ENCODE data around the gene APCDD1.
"Not testable (repeated sequence)": the region's sequence is repeated elsewhere in the genome, so short reads cannot be mapped to it uniquely, and the experiment has no call there.

The APCDD1 gene

GRCh38 chr18:10495936-10496335 is 41.5 kb downstream of the APCDD1 start:
- Histone ChIP-seq H3K27ac (ENCODE audit: low read depth, low read length, severe bottlenecking) (no peak overlapping the region), H3K4me1 (ENCODE audit: control insufficient read depth, insufficient read depth, low read length, poor library complexity, severe bottlenecking) (no peaks in the 10 kb centered on the region), H3K36me3 (ENCODE audit: control insufficient read depth, insufficient read depth, low read length) (no peaks in the 10 kb centered on the region), H3K9me3 (ENCODE audit: control insufficient read depth, low read length) (no peaks in the 10 kb centered on the region), H3K4me3 (ENCODE audit: extremely low read depth, insufficient read depth, low read length, poor library complexity, severe bottlenecking) (no peak overlapping the region)
- no CpG with 5 or more reads among the region's 2 CpGs for WGBS, 2 experiments (ENCODE audit: insufficient coverage in 2 of 2)

- no peak overlapping the region for H3K27ac ChIP-seq (ENCODE audit: low read depth, low read length, severe bottlenecking)
- H3K9me3 ChIP-seq (ENCODE audit: control insufficient read depth, low read length): no peaks in the 10 kb centered on the region
- no peaks in the 10 kb centered on the region for H3K36me3 ChIP-seq (ENCODE audit: control insufficient read depth, insufficient read depth, low read length)
- no peak overlapping the region for H3K4me3 ChIP-seq (ENCODE audit: extremely low read depth, insufficient read depth, low read length, poor library complexity, severe bottlenecking)
- no peaks in the 10 kb centered on the region for H3K4me1 ChIP-seq (ENCODE audit: control insufficient read depth, insufficient read depth, low read length, poor library complexity, severe bottlenecking)
Measured at GRCh38 chr18:10497206-10497749, 42.8 kb downstream of the APCDD1 start.

DNA sequence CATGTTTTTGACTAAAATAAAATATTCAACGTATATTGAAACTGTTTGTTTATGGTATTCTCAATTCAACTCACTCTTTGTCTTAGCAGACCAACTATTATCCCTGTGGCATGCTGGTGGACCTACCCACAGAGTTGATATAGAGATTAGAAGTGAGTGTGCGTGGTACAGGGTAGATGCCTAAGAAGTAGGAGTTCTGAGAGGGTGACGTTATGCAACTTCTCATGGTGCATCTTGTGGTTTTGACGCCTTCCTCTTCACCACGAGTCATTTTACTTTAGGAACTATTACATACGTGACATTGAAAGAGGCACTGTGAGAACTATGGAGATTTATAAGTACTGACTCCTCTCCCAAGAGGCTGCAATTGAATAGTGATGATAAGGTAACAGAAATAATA is 44.8 kb downstream of the APCDD1 start:
- Histone ChIP-seq H3K4me3 (ENCODE audit: extremely low read depth, insufficient read depth, low read length, poor library complexity, severe bottlenecking) (no peak overlapping the region), H3K4me1 (ENCODE audit: control insufficient read depth, insufficient read depth, low read length, poor library complexity, severe bottlenecking) (no peaks in the 10 kb centered on the region), H3K36me3 (ENCODE audit: control insufficient read depth, insufficient read depth, low read length) (no peaks in the 10 kb centered on the region), H3K9me3 (ENCODE audit: control insufficient read depth, low read length) (no peaks in the 10 kb centered on the region), H3K27ac (ENCODE audit: low read depth, low read length, severe bottlenecking) (no peak overlapping the region)
- 90% methylated on average over 2 of the region's 6 CpGs; no CpG with 5 or more reads in 1 of the 2 experiments for WGBS, 2 experiments (ENCODE audit: insufficient coverage in 2 of 2)

- no peaks in the 10 kb centered on the region for H3K36me3 ChIP-seq (ENCODE audit: control insufficient read depth, insufficient read depth, low read length)
- H3K4me3 ChIP-seq (ENCODE audit: extremely low read depth, insufficient read depth, low read length, poor library complexity, severe bottlenecking): no peak overlapping the region
- no CpG with 5 or more reads among the region's 2 CpGs for WGBS, 2 experiments (ENCODE audit: insufficient coverage in 2 of 2)
- peaks cover 8% of the 10 kb centered on the region for H3K9me3 ChIP-seq (ENCODE audit: control insufficient read depth, low read length)
- no peaks in the 10 kb centered on the region for H3K4me1 ChIP-seq (ENCODE audit: control insufficient read depth, insufficient read depth, low read length, poor library complexity, severe bottlenecking)
- no peak overlapping the region for H3K27ac ChIP-seq (ENCODE audit: low read depth, low read length, severe bottlenecking)
Measured at GRCh38 chr18:10500038-10500437, 45.6 kb downstream of the APCDD1 start.

DNA sequence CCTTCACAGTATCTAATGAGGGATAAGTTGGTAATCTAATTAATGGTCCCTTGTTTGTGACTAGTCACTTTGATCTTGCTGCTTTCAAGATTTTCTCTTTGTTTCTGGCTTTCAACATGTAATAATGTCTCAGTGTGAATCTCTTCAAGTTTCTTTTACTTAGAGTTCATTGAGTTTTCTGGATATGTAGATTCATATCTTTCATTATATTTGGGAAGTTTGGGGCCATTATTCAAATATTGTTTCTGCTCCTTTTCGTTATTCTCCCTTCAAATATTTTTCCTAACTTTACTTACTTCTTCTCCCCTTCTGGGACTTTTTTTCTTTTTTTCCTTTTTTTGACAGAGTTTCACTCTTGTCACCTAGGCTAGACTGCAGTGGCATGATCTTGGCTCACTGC is 50.3 kb downstream of the APCDD1 start:
- H3K9me3 ChIP-seq (ENCODE audit: control insufficient read depth, low read length): peaks cover 30% of the 10 kb centered on the region
- H3K36me3 ChIP-seq (ENCODE audit: control insufficient read depth, insufficient read depth, low read length): no peaks in the 10 kb centered on the region
- WGBS, 2 experiments (ENCODE audit: insufficient coverage in 2 of 2): 83 to 100% methylated on average over 1 of the region's 1 CpG
- no peaks in the 10 kb centered on the region for H3K4me1 ChIP-seq (ENCODE audit: control insufficient read depth, insufficient read depth, low read length, poor library complexity, severe bottlenecking)
- H3K27ac ChIP-seq (ENCODE audit: low read depth, low read length, severe bottlenecking): no peak overlapping the region
- no peak overlapping the region for H3K4me3 ChIP-seq (ENCODE audit: extremely low read depth, insufficient read depth, low read length, poor library complexity, severe bottlenecking)

GRCh38 chr18:10505892-10506291 is 51.5 kb downstream of the APCDD1 start:
- H3K27ac ChIP-seq (ENCODE audit: low read depth, low read length, severe bottlenecking); H3K36me3 ChIP-seq (ENCODE audit: control insufficient read depth, insufficient read depth, low read length); H3K4me3 ChIP-seq (ENCODE audit: extremely low read depth, insufficient read depth, low read length, poor library complexity, severe bottlenecking); H3K4me1 ChIP-seq (ENCODE audit: control insufficient read depth, insufficient read depth, low read length, poor library complexity, severe bottlenecking): not testable (repeated sequence)
- H3K9me3 ChIP-seq (ENCODE audit: control insufficient read depth, low read length): peaks cover 30% of the 10 kb centered on the region
- WGBS, 2 experiments (ENCODE audit: insufficient coverage in 2 of 2): 88% methylated on average over 15 of the region's 19 CpGs; no CpG with 5 or more reads in 1 of the 2 experiments

GRCh38 chr18:10508591-10508990 is 54.2 kb downstream of the APCDD1 start:
- Histone ChIP-seq H3K36me3 (ENCODE audit: control insufficient read depth, insufficient read depth, low read length) (no peaks in the 10 kb centered on the region), H3K4me1 (ENCODE audit: control insufficient read depth, insufficient read depth, low read length, poor library complexity, severe bottlenecking) (no peaks in the 10 kb centered on the region), H3K27ac (ENCODE audit: low read depth, low read length, severe bottlenecking) (no peak overlapping the region)

DNA sequence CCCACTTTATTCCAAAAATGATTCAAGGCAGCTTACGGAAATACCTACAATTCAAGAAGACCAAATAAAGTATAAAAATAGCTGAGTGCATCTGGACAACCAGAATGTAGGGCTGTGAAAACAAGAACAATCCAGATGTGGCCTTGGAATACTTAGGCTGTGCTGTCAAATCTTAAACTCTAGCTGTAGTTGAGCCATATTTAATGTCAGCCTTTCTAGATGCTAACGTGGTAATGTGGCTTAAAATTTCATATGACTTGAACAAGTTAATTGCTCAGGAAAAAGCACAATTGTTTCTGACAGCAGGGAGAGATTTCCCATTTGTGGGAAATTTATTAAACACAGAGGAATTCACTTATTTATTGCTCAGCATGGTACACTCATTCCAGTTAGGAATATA is 56.8 kb downstream of the APCDD1 start:
- Histone ChIP-seq H3K27ac (ENCODE audit: low read depth, low read length, severe bottlenecking) (no peak overlapping the region), H3K4me1 (ENCODE audit: control insufficient read depth, insufficient read depth, low read length, poor library complexity, severe bottlenecking) (no peaks in the 10 kb centered on the region), H3K4me3 (ENCODE audit: extremely low read depth, insufficient read depth, low read length, poor library complexity, severe bottlenecking) (no peak overlapping the region), H3K9me3 (ENCODE audit: control insufficient read depth, low read length) (peaks cover 20% of the 10 kb centered on the region), H3K36me3 (ENCODE audit: control insufficient read depth, insufficient read depth, low read length) (no peaks in the 10 kb centered on the region)
- 86 to 100% methylated on average over 1 of the region's 2 CpGs for WGBS, 2 experiments (ENCODE audit: insufficient coverage in 2 of 2)

More at GRCh38 chr18:10508591-10508990, 54.2 kb downstream of the APCDD1 start:
- Histone ChIP-seq H3K9me3 (ENCODE audit: control insufficient read depth, low read length) (peaks cover 30% of the 10 kb centered on the region), H3K4me3 (ENCODE audit: extremely low read depth, insufficient read depth, low read length, poor library complexity, severe bottlenecking) (no peak overlapping the region)

GRCh38 chr18:10514082-10514481 is 59.6 kb downstream of the APCDD1 start:
- Histone ChIP-seq H3K4me3 (ENCODE audit: extremely low read depth, insufficient read depth, low read length, poor library complexity, severe bottlenecking) (no peak overlapping the region), H3K27ac (ENCODE audit: low read depth, low read length, severe bottlenecking) (no peak overlapping the region), H3K36me3 (ENCODE audit: control insufficient read depth, insufficient read depth, low read length) (no peaks in the 10 kb centered on the region), H3K9me3 (ENCODE audit: control insufficient read depth, low read length) (no peaks in the 10 kb centered on the region), H3K4me1 (ENCODE audit: control insufficient read depth, insufficient read depth, low read length, poor library complexity, severe bottlenecking) (no peaks in the 10 kb centered on the region)
- WGBS, 2 experiments (ENCODE audit: insufficient coverage in 2 of 2): 91 to 93% methylated on average over 1 to 3 of the region's 3 CpGs

DNA sequence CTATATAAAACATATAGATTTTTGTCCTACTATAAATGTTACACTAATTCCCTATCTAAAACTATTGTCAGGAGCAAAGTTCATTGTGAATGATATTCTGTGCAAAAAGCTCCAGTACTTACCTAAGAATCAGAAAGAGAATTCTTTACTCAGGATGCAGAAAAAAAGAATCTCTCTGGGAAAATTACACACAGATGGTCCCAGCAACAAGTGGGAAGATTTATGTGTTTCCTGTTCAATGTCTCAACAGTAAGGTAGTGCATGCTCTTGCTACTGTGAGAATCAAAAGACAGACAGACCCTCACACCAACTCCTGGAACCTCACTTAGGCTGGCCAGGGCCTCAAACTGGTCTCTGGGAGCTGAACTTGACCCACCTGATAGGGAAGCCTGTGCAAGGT is 60.2 kb downstream of the APCDD1 start:
- Histone ChIP-seq H3K4me3 (ENCODE audit: extremely low read depth, insufficient read depth, low read length, poor library complexity, severe bottlenecking) (no peak overlapping the region), H3K27ac (ENCODE audit: low read depth, low read length, severe bottlenecking) (no peak overlapping the region), H3K36me3 (ENCODE audit: control insufficient read depth, insufficient read depth, low read length) (no peaks in the 10 kb centered on the region), H3K9me3 (ENCODE audit: control insufficient read depth, low read length) (no peaks in the 10 kb centered on the region), H3K4me1 (ENCODE audit: control insufficient read depth, insufficient read depth, low read length, poor library complexity, severe bottlenecking) (no peaks in the 10 kb centered on the region)

DNA sequence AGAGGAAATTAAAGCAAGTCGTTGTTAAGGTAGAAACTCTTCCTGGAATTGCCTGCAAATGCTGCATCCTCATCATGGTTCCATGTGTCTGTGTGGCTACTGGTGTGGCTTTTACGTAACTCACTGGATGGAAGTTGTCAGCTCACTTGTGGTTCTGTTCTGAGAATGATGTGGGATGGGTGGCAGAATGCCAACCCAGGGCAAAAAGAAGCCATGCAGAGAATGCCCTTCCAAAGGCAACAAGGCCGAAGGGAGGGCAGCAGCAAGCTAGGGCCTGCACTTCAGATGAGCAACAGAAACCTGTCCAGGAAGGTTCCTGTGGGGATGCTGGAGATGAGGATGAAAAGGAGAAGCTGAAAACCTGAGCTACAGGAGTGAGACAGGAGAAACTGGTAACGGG is 61.0 kb downstream of the APCDD1 start:
- no peaks in the 10 kb centered on the region for H3K36me3 ChIP-seq (ENCODE audit: control insufficient read depth, insufficient read depth, low read length)
- 54 to 57% methylated on average over 4 of the region's 4 CpGs for WGBS, 2 experiments (ENCODE audit: insufficient coverage in 2 of 2)
- H3K27ac ChIP-seq (ENCODE audit: low read depth, low read length, severe bottlenecking): no peak overlapping the region
- no peaks in the 10 kb centered on the region for H3K4me1 ChIP-seq (ENCODE audit: control insufficient read depth, insufficient read depth, low read length, poor library complexity, severe bottlenecking)
- H3K9me3 ChIP-seq (ENCODE audit: control insufficient read depth, low read length): no peaks in the 10 kb centered on the region
- no peak overlapping the region for H3K4me3 ChIP-seq (ENCODE audit: extremely low read depth, insufficient read depth, low read length, poor library complexity, severe bottlenecking)

All from mesodermal cell (in vitro differentiated cells).